ENCODE measurements around the gene OGFR. TPM values are rescaled to one million over a fixed set of nuclear protein-coding genes. Genes with fewer than 3 reads are reported as not detected.

OGFR gene
- polyA plus RNA-seq, 1 donor (not counting 4 experiments of a cell fraction or from before 2014, with no cell fraction given), result 39.8 TPM

GRCh38 chr20:62763404-62763803 lies 41.2 kb upstream of the OGFR start:
- H3K27me3 ChIP-seq (ENCODE audit: control insufficient read depth, extremely low read depth, insufficient read depth, low read length), result peaks cover 28% of the 10 kb centered on the region

GRCh38 chr20:62764156-62764935 lies 40.3 kb upstream of the OGFR start:
- DNase-seq (ENCODE audit: low read depth, low spot score) (no peak), FAIRE-seq (no peak)
- Histone ChIP-seq H3K9ac (ENCODE audit: control insufficient read depth, extremely low read depth, insufficient read depth, low read length) (no peak overlapping the region), H3K9me3 (ENCODE audit: control insufficient read depth, low read depth, low read length) (no peaks in the 10 kb centered on the region), H3K4me3 (ENCODE audit: control insufficient read depth in 2 of 3, extremely low read depth in 1 of 3, insufficient read depth in 2 of 3, low read depth in 1 of 3, low read length in 3 of 3) (no peak overlapping the region), H3K4me2 (ENCODE audit: control insufficient read depth, extremely low read depth, insufficient read depth, low read depth, low read length) (no peak overlapping the region), H2AFZ (ENCODE audit: control insufficient read depth, low read length) (no peak overlapping the region), H3K36me3 (ENCODE audit: control insufficient read depth in 2 of 2, extremely low read depth in 1 of 2, insufficient read depth in 2 of 2, low read length in 2 of 2) (no peaks in the 10 kb centered on the region), H3K27ac (ENCODE audit: control insufficient read depth, insufficient read depth, low read length) (no peak overlapping the region), H3K9me1 (ENCODE audit: control insufficient read depth, extremely low read depth, insufficient read depth, low read length) (no peaks in the 10 kb centered on the region), H3K27me3 (ENCODE audit: control insufficient read depth, extremely low read depth, insufficient read depth, low read length) (peaks cover 22% of the 10 kb centered on the region), H3K79me2 (ENCODE audit: control insufficient read depth, insufficient read depth, low read length) (no peaks in the 10 kb centered on the region), H4K20me1 (ENCODE audit: control insufficient read depth, extremely low read depth, insufficient read depth, low read length) (peaks cover 2% of the 10 kb centered on the region), H3K4me1 (ENCODE audit: control insufficient read depth, extremely low read depth, insufficient read depth, low read length) (peaks cover 12% of the 10 kb centered on the region)
- TF ChIP-seq CTCF (optimal IDR thresholded peaks at IDR 0.05 in 1 of 3, IDR thresholded peaks at IDR 0.05 in 1 of 3, conservative IDR thresholded peaks at IDR 0.05 in 1 of 3; ENCODE audit: extremely low read depth in 1 of 3, insufficient read depth in 2 of 3, low read length in 3 of 3) (no peak), EZH2 (IDR thresholded peaks at IDR 0.05; ENCODE audit: low read length) (no peak)
- dilution Hi-C loops (cut with MboI; ENCODE audit: extremely low pct_ligation_motif_present, low sequenced_read_pairs), result no loop called here

More at GRCh38 chr20:62763404-62763803, 41.2 kb upstream of the OGFR start:
- peaks cover 5% of the 10 kb centered on the region for H3K4me1 ChIP-seq (ENCODE audit: control insufficient read depth, extremely low read depth, insufficient read depth, low read length)
- FAIRE-seq, result no peak
- H3K4me2 ChIP-seq (ENCODE audit: control insufficient read depth, extremely low read depth, insufficient read depth, low read depth, low read length), result no peak overlapping the region
- no peaks in the 10 kb centered on the region for H3K36me3 ChIP-seq (ENCODE audit: control insufficient read depth in 2 of 2, extremely low read depth in 1 of 2, insufficient read depth in 2 of 2, low read length in 2 of 2)
- H3K9me3 ChIP-seq (ENCODE audit: control insufficient read depth, low read depth, low read length), result no peaks in the 10 kb centered on the region
- no peak for DNase-seq (ENCODE audit: low read depth, low spot score)
- H3K4me3 ChIP-seq (ENCODE audit: control insufficient read depth in 2 of 3, extremely low read depth in 1 of 3, insufficient read depth in 2 of 3, low read depth in 1 of 3, low read length in 3 of 3), result no peak overlapping the region
- H3K27ac ChIP-seq (ENCODE audit: control insufficient read depth, insufficient read depth, low read length), result no peak overlapping the region
- H4K20me1 ChIP-seq (ENCODE audit: control insufficient read depth, extremely low read depth, insufficient read depth, low read length), result peaks cover 2% of the 10 kb centered on the region
- dilution Hi-C loops (cut with MboI; ENCODE audit: extremely low pct_ligation_motif_present, low sequenced_read_pairs), result no loop called here
- no peaks in the 10 kb centered on the region for H3K79me2 ChIP-seq (ENCODE audit: control insufficient read depth, insufficient read depth, low read length)
- no peaks in the 10 kb centered on the region for H3K9me1 ChIP-seq (ENCODE audit: control insufficient read depth, extremely low read depth, insufficient read depth, low read length)
- no peak overlapping the region for H2AFZ ChIP-seq (ENCODE audit: control insufficient read depth, low read length)
- TF ChIP-seq EZH2 (IDR thresholded peaks at IDR 0.05; ENCODE audit: low read length), result no peak
- no peak for TF ChIP-seq CTCF (optimal IDR thresholded peaks at IDR 0.05 in 1 of 3, IDR thresholded peaks at IDR 0.05 in 1 of 3, conservative IDR thresholded peaks at IDR 0.05 in 1 of 3; ENCODE audit: extremely low read depth in 1 of 3, insufficient read depth in 2 of 3, low read length in 3 of 3)
- no peak overlapping the region for H3K9ac ChIP-seq (ENCODE audit: control insufficient read depth, extremely low read depth, insufficient read depth, low read length)

Data from keratinocyte (primary cell).